Frontal cortex (tissue), 4 donors: ENCODE data around the gene TRIO. TPM values are rescaled to one million over a fixed set of nuclear protein-coding genes. Genes with fewer than 3 reads are reported as not detected.

Experiments used
- DNase-seq, 2 donors: peaks; one replicate each; pipeline ENCODE4 v3.0.0; 2012; ENCODE audit warnings: low spot score in 2 of 2
- FAIRE-seq: peaks from 2 replicates; lab custom pipeline; 2012; peaks lifted over from hg19 to GRCh38; lab: Jason Lieb, UNC
- total RNA-seq: library from RNA; depleted of rRNA; stranded (reverse); fragments of >200 nt; gene quantifications from one replicate; pipeline ENCODE4 v1.2.3, GENCODE V29; 2014
- donor health status: control.
- donor health status: control.
- donor health status: control.

The TRIO gene
- total RNA-seq, 1 donor from 2014 or later = 310 TPM

DNA sequence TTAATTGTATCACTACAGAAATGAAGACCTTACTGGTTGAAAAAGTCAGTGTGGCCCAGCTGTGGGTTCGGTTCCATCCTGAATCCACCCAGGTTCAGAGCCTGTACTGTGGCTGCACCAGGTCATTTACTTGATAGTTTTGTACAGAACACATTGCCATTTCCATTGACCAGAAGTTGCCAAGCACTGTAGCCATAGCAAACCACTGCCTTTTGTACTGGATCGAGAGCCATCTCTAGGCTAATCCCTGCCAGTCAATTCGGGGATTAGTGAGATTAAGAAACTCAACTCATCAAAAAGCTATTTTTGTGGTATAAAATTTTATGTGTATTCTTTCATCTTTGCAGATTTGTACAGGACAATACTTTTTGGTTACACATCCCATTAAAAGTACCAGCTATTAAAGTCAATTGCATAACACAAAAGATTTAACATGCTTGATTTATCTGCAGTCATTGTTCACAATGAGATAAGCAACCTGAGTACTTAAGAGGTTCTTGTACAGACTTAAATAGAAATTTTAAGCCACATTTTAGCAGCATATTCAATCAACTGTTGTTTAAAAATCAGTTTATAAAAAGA is 329.9 kb downstream of the TRIO start:
- no peak for FAIRE-seq
- no peak for DNase-seq

DNA sequence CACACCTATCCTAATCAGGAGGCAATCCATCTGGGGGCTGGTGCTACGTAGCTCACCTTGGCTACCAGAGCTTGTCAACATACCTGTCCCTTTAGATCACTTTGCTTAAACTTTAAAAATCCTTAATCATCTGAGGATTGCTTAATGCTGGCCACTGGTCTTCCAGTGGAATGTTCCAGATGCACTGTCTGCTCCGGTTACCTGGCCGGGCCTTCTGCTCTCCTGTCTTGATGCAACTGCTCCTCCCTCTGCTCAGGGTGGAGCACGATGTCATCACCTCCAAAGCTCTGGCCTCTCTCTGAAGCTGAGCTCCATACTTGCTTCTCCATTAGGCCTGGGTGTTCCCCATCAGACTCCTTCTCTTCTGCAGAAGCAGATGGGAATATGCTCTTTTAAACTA is 331.9 kb downstream of the TRIO start:
- FAIRE-seq (no peak), DNase-seq (no peak)

DNA sequence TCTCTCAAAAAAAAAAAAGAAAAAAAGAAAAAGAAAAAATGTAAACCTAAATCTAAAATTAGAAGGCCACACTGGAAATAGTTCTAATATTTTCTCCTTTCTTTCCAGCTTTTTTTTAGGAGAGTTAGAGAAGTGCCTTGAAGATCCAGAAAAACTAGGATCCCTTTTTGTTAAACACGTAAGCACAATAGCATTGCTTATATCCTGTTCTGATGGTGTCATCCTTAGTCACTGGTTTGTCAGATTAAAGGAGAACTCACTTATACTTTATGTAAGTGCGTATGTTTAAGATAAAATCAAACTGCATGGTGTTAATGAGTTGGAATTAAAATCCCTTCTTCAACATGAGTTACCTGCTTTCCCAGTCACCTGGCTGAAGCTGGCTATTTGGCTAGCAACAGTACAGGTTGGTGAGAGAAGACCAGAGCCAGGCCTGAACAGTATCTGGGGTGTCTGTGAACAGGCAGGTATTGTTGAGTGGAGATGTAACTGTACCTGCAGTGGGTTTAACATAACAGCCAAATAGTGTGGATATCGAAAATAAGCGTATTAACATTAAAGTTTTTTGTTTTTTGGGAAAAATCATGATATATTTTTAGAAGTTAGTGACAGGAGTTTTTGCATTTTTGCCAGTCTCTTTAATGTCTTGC is 333.8 kb downstream of the TRIO start:
- FAIRE-seq (no peak), DNase-seq (no peak)

DNA sequence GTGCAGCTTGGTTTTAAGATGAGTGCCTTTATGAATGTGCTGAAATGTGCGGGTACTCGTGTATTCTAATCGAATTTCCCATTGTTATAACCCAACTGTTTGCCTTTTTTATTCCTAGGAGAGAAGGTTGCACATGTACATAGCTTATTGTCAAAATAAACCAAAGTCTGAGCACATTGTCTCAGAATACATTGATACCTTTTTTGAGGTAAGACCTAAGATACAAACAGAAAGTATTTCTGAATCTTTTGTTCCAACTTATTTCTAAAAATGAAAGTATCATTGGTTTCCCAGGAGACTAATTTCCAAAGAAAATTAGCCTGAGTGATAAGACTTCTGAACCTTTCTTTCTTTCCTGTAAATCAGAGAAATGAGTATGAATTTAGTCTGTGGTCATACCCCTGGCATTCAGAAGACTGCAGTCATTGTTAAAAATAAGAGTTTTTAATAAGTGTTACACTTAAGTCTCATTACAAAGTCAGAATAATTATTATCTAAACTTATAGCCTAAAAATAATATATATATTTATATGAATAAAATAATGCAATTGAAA is 336.1 kb downstream of the TRIO start:
- DNase-seq (no peak), FAIRE-seq (no peak)

DNA sequence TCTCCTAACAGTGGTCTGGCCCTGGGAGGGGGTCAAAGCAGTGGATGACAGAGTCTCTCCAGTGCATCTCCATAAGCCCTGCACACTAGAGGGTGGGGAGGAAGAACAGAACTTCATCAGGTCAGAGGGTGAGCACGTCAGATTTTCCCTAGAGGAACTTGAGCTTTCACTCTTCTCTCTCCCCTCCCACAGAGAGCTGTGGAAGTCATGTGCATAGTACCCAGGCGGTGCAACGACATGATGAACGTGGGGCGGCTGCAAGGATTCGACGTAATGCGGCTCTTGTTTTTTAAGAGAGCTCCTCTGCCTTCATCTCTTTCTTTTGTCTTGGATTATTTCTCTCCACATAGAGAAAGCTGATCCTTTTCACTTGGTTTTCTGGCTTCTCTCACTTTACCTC is 338.2 kb downstream of the TRIO start:
- FAIRE-seq = no peak

DNA sequence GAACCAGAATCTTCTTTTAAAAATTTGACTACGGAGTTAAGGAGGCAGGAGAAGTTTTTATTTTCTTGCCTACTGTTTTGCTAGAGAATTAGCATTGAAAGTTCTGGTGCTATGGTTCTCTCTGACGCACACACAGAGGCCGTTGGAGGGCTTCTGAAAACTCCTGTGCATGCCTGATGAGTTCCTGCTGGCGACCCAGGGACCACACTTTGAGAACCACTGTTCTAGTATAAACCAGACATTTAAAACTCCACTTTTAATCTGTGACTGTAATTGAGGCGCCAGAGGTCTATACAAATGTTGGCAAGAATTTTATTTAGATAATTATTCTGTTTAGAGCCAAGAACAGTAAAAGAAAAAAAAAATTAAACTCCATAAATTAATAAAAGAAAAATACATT is 338.9 kb downstream of the TRIO start:
- FAIRE-seq = no peak
- DNase-seq = no peak

More for the DNA sequence above, 338.2 kb downstream of the TRIO start:
- DNase-seq = no peak

DNA sequence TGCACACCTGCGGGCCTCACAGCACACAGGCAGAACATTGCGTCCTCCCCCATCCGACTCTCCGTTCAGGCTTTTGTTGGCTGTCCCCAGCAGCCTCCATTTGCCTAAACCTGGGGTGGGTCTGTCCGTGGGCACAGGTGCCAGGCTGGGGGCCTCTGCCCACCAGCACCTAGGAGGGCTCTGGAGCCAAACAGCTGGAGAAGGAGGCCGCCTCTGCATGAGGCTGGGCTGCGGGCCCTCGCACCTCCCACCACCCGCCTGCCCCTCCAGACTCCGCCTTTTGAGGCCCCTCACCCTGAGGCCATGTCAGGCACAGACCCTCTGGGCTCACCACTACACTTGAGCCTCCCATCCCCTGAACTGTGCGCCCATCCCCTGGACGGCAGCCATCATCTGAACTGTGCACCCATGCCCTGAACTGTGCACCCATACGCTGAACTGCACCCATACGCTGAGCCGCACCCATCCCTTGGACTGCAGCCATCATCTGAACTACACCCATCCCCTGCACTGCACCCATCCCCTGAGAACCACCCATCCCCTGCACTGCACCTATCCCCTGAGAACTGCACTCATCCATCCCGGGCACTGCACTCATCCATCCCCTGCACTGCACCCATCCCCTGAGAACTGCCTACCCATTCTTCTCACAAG is 340.5 kb downstream of the TRIO start:
- no peak for FAIRE-seq
- no peak for DNase-seq

DNA sequence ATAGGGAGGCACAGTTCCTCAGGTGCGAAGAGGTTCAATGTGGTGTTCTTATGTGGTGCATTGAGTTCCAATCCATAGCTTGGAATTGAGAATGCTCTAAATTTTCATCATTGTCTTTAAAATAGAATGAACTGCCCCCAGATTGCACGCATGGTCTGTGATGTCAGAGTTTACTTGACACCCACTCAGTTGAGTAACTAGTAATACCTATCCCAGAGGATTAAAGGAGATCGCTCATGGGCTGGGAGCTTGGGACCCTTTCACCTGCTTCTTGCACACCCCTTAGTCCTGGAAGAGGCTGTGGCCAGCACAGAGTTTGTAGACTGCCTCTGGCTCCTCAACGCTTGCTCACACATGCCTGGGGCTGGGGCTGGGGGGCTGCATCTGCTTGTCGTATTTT is 343.3 kb downstream of the TRIO start:
- no peak for FAIRE-seq
- no peak for DNase-seq

DNA sequence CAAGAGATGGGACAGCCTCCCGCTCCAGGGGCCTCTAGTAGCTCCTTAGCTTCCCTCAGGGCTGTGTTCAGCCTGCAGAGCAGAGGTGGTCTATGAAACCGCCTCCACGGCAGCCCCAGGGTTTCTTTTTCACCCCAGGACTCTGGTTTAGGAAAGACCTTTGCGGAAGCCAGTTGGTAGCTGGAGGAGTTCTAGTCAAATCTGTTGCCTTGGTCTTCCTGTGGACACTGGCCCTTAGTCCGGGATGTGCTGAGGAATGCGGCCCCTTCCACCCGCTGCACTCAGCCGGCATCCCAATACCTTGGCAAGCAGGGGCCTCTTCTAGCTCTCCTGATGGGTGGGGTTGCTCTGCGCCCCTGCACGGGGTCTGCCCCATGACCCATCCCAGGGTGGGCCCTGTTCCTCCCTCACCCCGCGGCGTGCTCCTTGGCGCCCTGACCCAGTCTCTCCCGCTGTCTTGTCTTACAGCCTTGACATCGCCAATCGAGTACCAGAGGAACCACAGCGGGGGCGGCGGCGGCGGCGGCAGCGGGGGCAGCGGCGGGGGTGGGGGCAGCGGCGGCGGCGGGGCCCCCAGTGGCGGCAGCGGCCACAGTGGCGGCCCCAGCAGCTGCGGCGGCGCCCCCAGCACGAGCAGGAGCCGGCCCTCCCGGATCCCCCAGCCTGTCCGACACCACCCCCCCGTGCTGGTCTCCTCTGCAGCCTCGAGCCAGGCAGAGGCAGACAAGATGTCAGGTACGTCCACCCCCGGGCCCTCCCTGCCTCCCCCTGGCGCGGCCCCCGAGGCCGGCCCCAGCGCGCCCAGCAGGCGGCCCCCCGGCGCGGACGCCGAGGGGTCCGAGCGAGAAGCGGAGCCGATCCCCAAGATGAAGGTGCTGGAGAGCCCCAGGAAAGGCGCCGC is 344.1 kb downstream of the TRIO start:
- FAIRE-seq (no peak), DNase-seq (no peak)

DNA sequence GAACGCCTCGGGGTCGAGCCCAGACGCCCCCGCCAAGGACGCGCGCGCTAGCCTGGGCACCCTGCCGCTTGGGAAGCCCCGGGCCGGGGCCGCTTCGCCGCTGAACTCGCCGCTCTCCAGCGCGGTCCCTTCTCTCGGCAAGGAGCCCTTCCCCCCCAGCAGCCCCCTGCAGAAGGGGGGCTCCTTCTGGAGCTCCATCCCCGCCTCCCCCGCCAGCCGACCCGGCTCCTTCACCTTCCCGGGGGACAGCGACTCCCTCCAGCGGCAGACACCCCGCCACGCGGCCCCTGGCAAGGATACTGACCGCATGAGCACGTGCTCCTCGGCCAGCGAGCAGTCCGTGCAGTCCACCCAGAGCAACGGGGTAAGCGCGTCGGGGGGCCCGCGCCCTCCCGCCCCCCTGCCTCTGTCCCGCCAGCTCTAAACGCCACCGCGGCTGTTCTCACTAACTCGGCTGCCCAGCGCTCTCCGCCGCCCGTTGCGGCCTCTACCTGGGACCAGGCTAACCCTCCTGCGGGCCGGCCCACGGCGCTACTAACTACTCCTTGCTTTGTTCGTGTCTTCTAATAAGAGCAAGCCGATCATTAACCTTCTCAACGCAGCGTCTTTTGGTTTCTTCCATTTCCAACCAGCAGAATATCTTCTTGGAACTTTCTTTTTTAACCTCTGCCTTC is 344.9 kb downstream of the TRIO start:
- FAIRE-seq = no peak
- DNase-seq = no peak

DNA sequence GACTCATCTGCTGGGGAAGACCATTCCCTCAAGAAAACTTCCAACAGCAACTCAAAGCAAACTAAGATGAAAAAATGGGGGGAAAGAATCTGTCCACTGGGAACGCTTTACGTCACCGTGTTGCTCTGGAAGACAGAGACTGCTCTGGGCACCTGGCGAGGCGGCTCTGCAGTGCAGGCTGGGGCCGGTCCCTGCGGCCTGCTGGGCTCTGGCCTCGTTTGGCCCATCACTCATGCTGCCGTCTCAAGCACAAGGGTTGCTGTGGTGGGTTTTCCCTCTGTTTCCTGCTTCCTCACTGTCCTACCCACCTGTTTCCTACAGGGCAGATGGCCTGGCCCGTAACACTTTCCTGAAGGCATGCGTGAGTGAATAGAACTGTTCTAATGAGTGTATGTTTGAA is 345.6 kb downstream of the TRIO start:
- FAIRE-seq (no peak), DNase-seq (no peak)

DNA sequence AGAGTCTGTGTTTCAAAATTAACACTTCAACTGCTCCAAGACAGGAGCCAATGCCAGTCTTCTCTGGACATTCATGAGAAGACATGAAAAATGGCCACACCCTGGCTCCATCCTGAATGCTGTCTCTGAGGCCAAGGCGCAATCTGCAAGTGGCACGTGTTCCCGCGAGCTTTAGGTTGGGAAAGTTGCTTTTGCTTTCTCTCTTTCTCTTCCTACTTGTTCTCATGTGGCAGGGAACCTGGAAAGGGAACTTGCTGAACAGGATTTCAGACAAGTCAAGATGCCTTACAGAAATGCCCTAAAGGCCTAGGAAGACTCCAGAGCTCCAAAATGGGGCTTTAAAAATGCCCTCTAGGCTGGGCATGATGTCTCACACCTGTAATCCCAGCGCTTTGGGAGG is 346.5 kb downstream of the TRIO start:
- DNase-seq = no peak
- FAIRE-seq = no peak

DNA sequence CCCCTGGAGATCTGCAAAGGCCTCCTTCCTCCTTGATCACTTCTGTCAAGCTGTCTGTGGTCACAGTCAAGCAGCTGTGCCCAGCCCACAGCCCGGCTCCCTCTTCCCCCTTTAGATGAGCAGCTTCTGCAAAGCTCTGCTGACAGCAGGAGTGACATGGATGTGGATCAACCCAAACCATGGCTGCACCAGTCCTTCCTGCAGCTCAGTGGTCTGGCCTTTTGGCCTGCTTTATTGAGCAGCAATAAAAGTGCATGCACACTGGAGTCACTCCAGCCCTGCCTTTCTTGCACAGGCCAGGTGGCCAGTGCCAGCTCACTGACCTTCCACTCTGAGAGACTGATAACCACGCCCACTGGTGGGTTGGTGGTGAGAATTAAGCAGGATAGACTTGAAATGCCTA is 347.2 kb downstream of the TRIO start:
- FAIRE-seq (no peak), DNase-seq (no peak)

DNA sequence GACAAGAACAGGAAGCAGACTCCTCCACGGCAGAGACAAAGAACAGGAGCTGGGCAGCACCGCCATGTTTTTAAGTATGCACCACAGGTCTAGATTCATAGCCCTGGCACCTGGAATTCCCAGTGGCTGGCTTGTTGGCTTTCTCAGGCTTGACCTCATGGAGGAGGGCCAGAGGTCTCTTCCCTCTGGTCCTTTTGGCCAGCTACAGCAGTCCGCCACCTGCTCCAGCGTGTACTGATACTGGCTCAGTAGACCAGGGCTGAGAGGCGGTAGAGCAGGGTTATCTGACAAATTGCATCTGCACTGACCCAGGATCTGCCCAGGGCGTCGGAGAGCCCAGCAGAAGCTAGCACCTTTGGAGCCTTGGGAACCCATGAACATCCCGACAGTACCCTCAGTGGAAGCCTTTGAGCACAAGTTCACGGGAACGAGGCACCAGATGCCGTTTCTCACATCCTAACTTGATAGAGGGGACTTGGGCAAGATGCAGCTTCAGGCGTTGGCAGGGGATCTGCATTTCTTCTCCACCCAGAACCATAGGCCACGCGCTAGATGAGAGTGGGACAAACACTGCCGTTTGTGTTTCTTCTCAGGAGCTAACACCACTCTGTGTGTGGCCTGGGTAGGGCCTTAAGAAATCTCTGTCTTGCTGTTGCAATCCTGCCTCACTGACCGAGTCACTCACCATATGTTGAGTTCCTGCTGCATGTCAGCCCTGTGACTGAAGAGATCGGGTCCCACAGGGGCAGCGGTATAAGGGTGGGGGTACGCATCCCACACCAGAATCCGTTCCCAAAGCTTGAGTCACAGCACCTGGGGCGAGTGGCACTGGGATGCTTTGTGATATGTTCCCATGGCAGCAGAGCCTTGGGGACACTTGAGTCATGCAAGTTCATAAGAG is 348.1 kb downstream of the TRIO start:
- DNase-seq = no peak
- FAIRE-seq = no peak

DNA sequence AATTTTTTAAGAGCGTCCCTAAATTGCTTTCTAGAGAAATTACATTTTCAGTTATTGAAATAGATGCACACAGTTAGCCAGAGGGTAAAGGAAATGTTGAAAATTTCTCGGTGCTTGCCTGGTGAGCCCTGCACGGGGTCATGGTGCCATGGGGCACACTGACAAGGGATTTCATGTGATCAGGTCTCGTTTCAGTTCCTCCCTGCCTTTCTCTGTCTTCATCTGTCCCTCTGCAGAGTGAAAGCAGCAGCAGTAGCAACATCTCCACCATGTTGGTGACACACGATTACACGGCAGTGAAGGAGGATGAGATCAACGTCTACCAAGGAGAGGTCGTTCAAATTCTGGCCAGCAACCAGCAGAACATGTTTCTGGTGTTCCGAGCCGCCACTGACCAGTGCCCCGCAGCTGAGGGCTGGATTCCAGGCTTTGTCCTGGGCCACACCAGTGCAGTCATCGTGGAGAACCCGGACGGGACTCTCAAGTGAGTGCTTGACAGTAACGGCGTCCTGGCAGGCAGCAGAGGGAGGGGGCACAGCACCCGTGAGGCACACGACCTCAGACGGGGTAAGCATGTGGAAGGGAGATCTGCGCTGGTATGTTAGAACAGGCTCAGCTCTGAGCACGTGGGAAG is 349.3 kb downstream of the TRIO start:
- FAIRE-seq (no peak), DNase-seq (no peak)

DNA sequence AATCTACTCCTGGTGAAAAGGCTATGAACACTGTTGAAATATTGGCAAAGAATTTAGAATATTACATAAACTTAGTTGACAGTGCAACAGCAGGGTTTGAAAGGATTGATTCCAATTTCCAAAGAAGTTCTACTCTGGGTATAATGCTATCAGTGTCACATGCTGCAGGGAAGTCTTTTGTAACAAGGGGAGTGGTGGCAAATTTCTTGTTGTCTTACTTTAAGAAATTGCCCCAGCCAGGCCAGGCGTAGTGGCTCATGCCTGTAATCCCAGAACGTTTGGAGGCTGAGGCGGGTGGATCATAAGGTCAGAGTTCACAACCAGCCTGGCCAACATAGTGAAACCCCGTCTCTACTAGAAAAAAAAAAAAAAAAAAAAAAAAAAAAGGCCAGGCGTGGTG is 352.2 kb downstream of the TRIO start:
- no peak for FAIRE-seq
- DNase-seq = no peak

DNA sequence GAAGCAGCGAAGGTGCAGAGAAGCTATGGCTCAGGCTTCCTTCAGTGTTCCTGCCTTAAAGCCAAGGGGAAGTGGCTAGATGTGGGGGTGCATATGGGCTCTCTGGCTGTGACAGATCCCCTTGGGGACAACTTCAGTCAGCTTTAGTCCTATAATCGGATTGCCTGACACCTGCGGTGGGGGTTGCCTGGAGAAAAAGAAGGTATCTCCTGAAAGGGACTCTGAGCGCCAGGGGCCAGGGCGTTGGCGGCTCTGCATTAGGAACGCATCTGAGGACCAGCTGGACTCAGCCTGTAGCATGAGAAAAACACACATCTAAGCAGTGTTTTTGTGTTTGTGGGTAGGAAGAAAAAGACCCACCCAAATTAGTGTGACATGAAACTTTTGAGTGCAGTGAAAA is 354.2 kb downstream of the TRIO start:
- DNase-seq (no peak), FAIRE-seq (no peak)
